GM12878 (cell line): ENCODE measurements around the gene CTNNA3. TPM values are rescaled to one million over a fixed set of nuclear protein-coding genes. Genes with fewer than 3 reads are reported as not detected.

Experiments
- ATAC-seq: fragments of 200-7000 bp; cut with Tn5 transposase; 3 replicates; pipeline ENCODE4 v1.9.1; 2020; ENCODE audit warnings: mild to moderate bottlenecking, moderate library complexity
- BruUV-seq: library from RNA; stranded (reverse); fragments of 400-500 nt; replicated peaks from 2 replicates; lab custom pipeline; 2021; lab: Mats Ljungman, UMichigan
- CTCF ChIA-PET: fragments of 300-600 bp; sonication (Branson Sonifier 250); formaldehyde crosslinking; extraction: SDS; loops from one replicate; lab custom pipeline; 2021; ENCODE audit warnings: inconsistent platforms; lab: Yijun Ruan, JAX
- POLR2A ChIA-PET: fragments of 350-600 bp; formaldehyde crosslinking; extraction: SDS; loops from one replicate; lab custom pipeline; 2021; ENCODE audit warnings: inconsistent platforms; lab: Charles Lee
- RAD21 ChIA-PET: fragments of 300-600 bp; sonication (Branson Sonifier 250); formaldehyde crosslinking; loops from one replicate; lab custom pipeline; 2023; ENCODE audit warnings: antibody characterized with exemption; ENCODE audit not compliant: unreplicated experiment; lab: Charles Lee
- SMC1A ChIA-PET: fragments of 300-600 bp; sonication (Branson Sonifier 250); formaldehyde crosslinking; loops from one replicate; lab custom pipeline; 2023; ENCODE audit not compliant: unreplicated experiment, uncharacterized antibody; lab: Charles Lee
- DNase-seq: peaks from one replicate; pipeline ENCODE4 v3.0.0-alpha.2; 2011; ENCODE audit warnings: low read depth, low spot score
- FAIRE-seq: peaks from 3 replicates; lab custom pipeline; 2011; peaks lifted over from hg19 to GRCh38; lab: Jason Lieb, UNC
- H2AFZ ChIP-seq: 2 replicates; pipeline ENCODE4 v1.6.0; 2011; ENCODE audit warnings: low read depth, low read length, control low read depth; ENCODE audit not compliant: control insufficient read depth
- H3K27ac ChIP-seq: 2 replicates; pipeline ENCODE4 v1.5.1; 2011; ENCODE audit warnings: control low read depth; ENCODE audit not compliant: control insufficient read depth, insufficient read depth
- H3K27me3 ChIP-seq, 2 experiments: replicated peaks in 1 of 2; 2 replicates each; pipeline versions ENCODE4 v1.6.0 to v1.6.1; 2011; ENCODE audit warnings: low read length in 1 of 2; ENCODE audit not compliant: control insufficient read depth in 2 of 2, insufficient read depth in 2 of 2
- H3K36me3 ChIP-seq, 2 experiments: 2 replicates each; pipeline ENCODE4 v1.5.1; 2011; ENCODE audit warnings: low read length in 1 of 2; ENCODE audit not compliant: control insufficient read depth in 2 of 2, insufficient read depth in 2 of 2
- H3K4me1 ChIP-seq: 2 replicates; pipeline ENCODE4 v1.6.1; 2011; ENCODE audit warnings: mild to moderate bottlenecking, low read length, moderate library complexity, mixed read lengths; ENCODE audit not compliant: control insufficient read depth, insufficient read depth
- H3K4me2 ChIP-seq: 2 replicates; pipeline ENCODE4 v1.6.0; 2011; ENCODE audit warnings: control low read depth; ENCODE audit not compliant: control insufficient read depth, insufficient read depth
- H3K4me3 ChIP-seq: fragments of 200-600 bp; sonication (generic); 2 replicates; pipeline ENCODE4 v1.5.1; 2016
- H3K79me2 ChIP-seq: 2 replicates; pipeline ENCODE4 v1.6.0; 2011; ENCODE audit warnings: low read length; ENCODE audit not compliant: control insufficient read depth, insufficient read depth
- H3K9ac ChIP-seq: 2 replicates; pipeline ENCODE4 v1.8.0; 2011; ENCODE audit warnings: low read length, control low read depth, mixed read lengths; ENCODE audit not compliant: control insufficient read depth, insufficient read depth
- H3K9me3 ChIP-seq: replicated peaks from 3 replicates; pipeline ENCODE4 v1.5.1; 2011; ENCODE audit warnings: mild to moderate bottlenecking, low read length; ENCODE audit not compliant: control insufficient read depth, insufficient read depth
- H4K20me1 ChIP-seq: 2 replicates; pipeline ENCODE4 v1.6.0; 2011; ENCODE audit not compliant: control insufficient read depth, insufficient read depth
- BHLHE40 ChIP-seq, 2 experiments: fragments of 450-650 bp in 1 of 2; IDR thresholded peaks; 2 replicates each; pipeline ENCODE4 v1.6.1; 2011 to 2017; ENCODE audit warnings: low read depth in 2 of 2, borderline replicate concordance in 1 of 2, improper control_type of control experiment in 1 of 2, low read length in 1 of 2, mild to moderate bottlenecking in 1 of 2
- FOXM1 ChIP-seq: IDR thresholded peaks from 2 replicates; pipeline ENCODE4 v1.6.1; 2012; ENCODE audit warnings: low read depth, mild to moderate bottlenecking, inconsistent platforms, low read length, moderate library complexity
- GABPA ChIP-seq: IDR thresholded peaks from 2 replicates; pipeline ENCODE4 v1.6.1; 2014; ENCODE audit warnings: antibody characterized with exemption, low read depth, mild to moderate bottlenecking, inconsistent platforms
- HDGF ChIP-seq: fragments of 450-650 bp; IDR thresholded peaks from 2 replicates; pipeline ENCODE4 v1.6.1; 2016; ENCODE audit warnings: antibody characterized with exemption
- IKZF2 ChIP-seq, 2 experiments: fragments of 450-650 bp; IDR thresholded peaks; 2 replicates each; pipeline ENCODE4 v1.6.1; 2017; ENCODE audit warnings: mild to moderate bottlenecking in 2 of 2, moderate library complexity in 2 of 2
- MLLT1 ChIP-seq: fragments of 450-650 bp; IDR thresholded peaks from 2 replicates; pipeline ENCODE4 v1.6.1; 2016; ENCODE audit warnings: mild to moderate bottlenecking
- MTA3 ChIP-seq: IDR thresholded peaks from 2 replicates; pipeline ENCODE4 v1.6.1; 2012; ENCODE audit warnings: low read length, inconsistent platforms, borderline replicate concordance
- MXI1 ChIP-seq: fragments of 150-350 bp; IDR thresholded peaks from 2 replicates; pipeline ENCODE4 v1.6.1; 2011; ENCODE audit warnings: low read depth, mild to moderate bottlenecking, inconsistent platforms, low read length, improper control_type of control experiment
- NFYA ChIP-seq: IDR thresholded peaks from 2 replicates; pipeline ENCODE4 v1.6.1; 2011; ENCODE audit warnings: low read depth, mild to moderate bottlenecking, low read length, improper control_type of control experiment, borderline replicate concordance
- NFYB ChIP-seq: IDR thresholded peaks from 2 replicates; pipeline ENCODE4 v1.6.1; 2011; ENCODE audit warnings: low read depth, mild to moderate bottlenecking, low read length, improper control_type of control experiment, moderate library complexity; ENCODE audit not compliant: insufficient read depth
- PAX8 ChIP-seq: fragments of 450-650 bp; IDR thresholded peaks from 2 replicates; pipeline ENCODE4 v1.6.1; 2017; ENCODE audit warnings: mild to moderate bottlenecking, moderate library complexity
- RELB ChIP-seq: fragments of 450-650 bp; IDR thresholded peaks from 2 replicates; pipeline ENCODE4 v1.6.1; 2017; ENCODE audit warnings: low read depth, mild to moderate bottlenecking, moderate library complexity
- RFX5 ChIP-seq: IDR thresholded peaks from 2 replicates; pipeline ENCODE4 v1.6.1; 2011; ENCODE audit warnings: low read depth, low read length, improper control_type of control experiment
- STAT1 ChIP-seq: fragments of 450-650 bp; conservative IDR thresholded peaks from 2 replicates; pipeline ENCODE4 v1.6.1; 2014; ENCODE audit warnings: antibody characterized with exemption, mild to moderate bottlenecking
- SUPT20H ChIP-seq: IDR thresholded peaks from 2 replicates; pipeline ENCODE4 v1.6.1; 2011; ENCODE audit warnings: low read depth, mild to moderate bottlenecking, low read length, moderate library complexity, borderline replicate concordance; ENCODE audit not compliant: control insufficient read depth
- TCF12 ChIP-seq: IDR thresholded peaks from 2 replicates; pipeline ENCODE4 v1.6.1; 2011; ENCODE audit warnings: low read depth, mild to moderate bottlenecking, low read length
- TCF7 ChIP-seq: IDR thresholded peaks from 2 replicates; pipeline ENCODE4 v1.6.1; 2014; ENCODE audit warnings: antibody characterized with exemption, borderline replicate concordance
- ZBTB40 ChIP-seq: fragments of 450-650 bp; IDR thresholded peaks from 2 replicates; pipeline ENCODE4 v1.6.1; 2016; ENCODE audit warnings: mild to moderate bottlenecking, moderate library complexity, borderline replicate concordance
- WGBS: methylation state at CpG from one replicate; pipeline ENCODE4 v1.1.6; 2016; ENCODE audit warnings: low lambda C conversion rate; ENCODE audit not compliant: insufficient replicate concordance, insufficient coverage; ENCODE audit errors: missing lambda C conversion rate; 5-methylcytosine and 5-hydroxymethylcytosine counted together
- in situ Hi-C: fragments of 300-500 bp; cut with MboI; formaldehyde crosslinking; loops from 9 replicates; pipeline ENCODE4 v1.14.3; 2018; ENCODE audit warnings: mixed read lengths
- intact Hi-C: fragments of 100-400 bp; cut with micrococcal nuclease; formaldehyde crosslinking; loops from one replicate; pipeline ENCODE4 v1.14.2; 2022; ENCODE audit not compliant: unreplicated experiment
- polyA plus RNA-seq, 11 experiments: library from polyadenylated mRNA; depleted of rRNA in 4 of 11; unstranded in 6 of 11; stranded (reverse) in 5 of 11; fragments of >200 nt; fragmentation: Nextera tagmentation in 4 of 11; fragmentation: Illumina TruSeq in 1 of 11; extraction: Ambion mirVana in 4 of 11; extraction: Trizol in 1 of 11; gene quantifications; 1 replicate in 1 of 11; 2 replicates in 10 of 11; pipeline versions ENCODE4 v1.2.1 to v1.2.3, GENCODE V29; 2011 to 2016; ENCODE audit warnings: inconsistent platforms in 2 of 11, missing spikeins in 2 of 11, low read depth in 1 of 11
- total RNA-seq, 4 experiments: library from RNA; depleted of rRNA in 3 of 4; stranded (reverse); fragments of >200 nt in 3 of 4; fragmentation: Illumina TruSeq in 1 of 4; extraction: Trizol in 1 of 4; gene quantifications; 2 replicates each; pipeline versions ENCODE4 v1.2.1 to v1.2.3, GENCODE V29; 2013 to 2021

The CTNNA3 gene
- total and polyA plus RNA-seq, 10 of the 15 experiments (the other 5 are each of a cell fraction or from before 2014, with no cell fraction given) = under 0.01 to 4.5 (median 0.22) TPM; not detected in 2

GRCh38 chr10:67011480-67011879 lies 684.5 kb downstream of the CTNNA3 start (continued):
- TF ChIP-seq ZBTB40 (no peak), MLLT1 (no peak), STAT1 (no peak), GABPA (no peak), MXI1 (no peak), TCF7 (no peak), IKZF2 (IDR thresholded peaks at IDR 0.05) (no peak)

GRCh38 chr10:67005981-67006380 lies 690.0 kb downstream of the CTNNA3 start:
- Histone ChIP-seq H3K79me2 (no peaks in the 10 kb centered on the region), H3K4me2 (no peak overlapping the region), H3K9ac (no peak overlapping the region), H4K20me1 (no peaks in the 10 kb centered on the region), H2AFZ (no peak overlapping the region), H3K36me3 (no peaks in the 10 kb centered on the region), H3K4me3 (no peak overlapping the region), H3K4me1 (no peaks in the 10 kb centered on the region), H3K9me3 (no peaks in the 10 kb centered on the region), H3K27ac (no peak overlapping the region), H3K27me3 (no peaks in the 10 kb centered on the region)
- no TSS peak for BruUV-seq
- WGBS = 9% methylated on average over 1 of the region's 1 CpG
- ChIA-PET RAD21 (no interaction called here), POLR2A (no interaction called here), CTCF (interaction anchor here (0.6 to 0.9 kb wide), 2 partner anchors 9 to 1385 kb away, joined by 3 to 5 read pairs; no protein-coding TSS in a partner anchor), SMC1A (interaction anchor here (0.9 to 1.4 kb wide), 4 partner anchors 8 to 300 kb away, joined by 3 to 5 read pairs (median 4); no protein-coding TSS in a partner anchor)
- DNase-seq = no peak
- intact Hi-C loops = no loop called here
- in situ Hi-C loops = no loop called here
- no peak for ATAC-seq
- no peak for FAIRE-seq
- TF ChIP-seq TCF12 = no peak
- TF ChIP-seq FOXM1 = no peak
- no peak for TF ChIP-seq BHLHE40 (IDR thresholded peaks at IDR 0.05; ENCODE audit: borderline replicate concordance in 1 of 2, low read depth in 2 of 2, low read length in 1 of 2)
- no peak for TF ChIP-seq RFX5
- TF ChIP-seq RELB = no peak
- TF ChIP-seq NFYA = no peak
- TF ChIP-seq HDGF = no peak
- no peak for TF ChIP-seq SUPT20H
- no peak for TF ChIP-seq PAX8
- TF ChIP-seq MTA3 = no peak
- no peak for TF ChIP-seq NFYB
